ENCODE data around the gene POU2AF3.

- TF ChIP-seq, protein P1, sequence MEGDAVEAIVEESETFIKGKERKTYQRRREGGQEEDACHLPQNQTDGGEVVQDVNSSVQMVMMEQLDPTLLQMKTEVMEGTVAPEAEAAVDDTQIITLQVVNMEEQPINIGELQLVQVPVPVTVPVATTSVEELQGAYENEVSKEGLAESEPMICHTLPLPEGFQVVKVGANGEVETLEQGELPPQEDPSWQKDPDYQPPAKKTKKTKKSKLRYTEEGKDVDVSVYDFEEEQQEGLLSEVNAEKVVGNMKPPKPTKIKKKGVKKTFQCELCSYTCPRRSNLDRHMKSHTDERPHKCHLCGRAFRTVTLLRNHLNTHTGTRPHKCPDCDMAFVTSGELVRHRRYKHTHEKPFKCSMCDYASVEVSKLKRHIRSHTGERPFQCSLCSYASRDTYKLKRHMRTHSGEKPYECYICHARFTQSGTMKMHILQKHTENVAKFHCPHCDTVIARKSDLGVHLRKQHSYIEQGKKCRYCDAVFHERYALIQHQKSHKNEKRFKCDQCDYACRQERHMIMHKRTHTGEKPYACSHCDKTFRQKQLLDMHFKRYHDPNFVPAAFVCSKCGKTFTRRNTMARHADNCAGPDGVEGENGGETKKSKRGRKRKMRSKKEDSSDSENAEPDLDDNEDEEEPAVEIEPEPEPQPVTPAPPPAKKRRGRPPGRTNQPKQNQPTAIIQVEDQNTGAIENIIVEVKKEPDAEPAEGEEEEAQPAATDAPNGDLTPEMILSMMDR (IDR thresholded peaks at IDR 0.05; ENCODE audit: low read length) = no peak
- TF ChIP-seq EZH2 (IDR thresholded peaks at IDR 0.05; ENCODE audit: borderline replicate concordance, low read length) = no peak
These were observed 15.7 kb upstream of the POU2AF3 start for GRCh38 chr11:111282562-111283075.

All from OCI-LY1 (cell line).